ENCODE measurements around the gene FCHSD2. TPM values are rescaled to one million over a fixed set of nuclear protein-coding genes. Genes with fewer than 3 reads are reported as not detected.
"Not testable (repeated sequence)": the region's sequence is repeated elsewhere in the genome, so short reads cannot be mapped to it uniquely, and the experiment has no call there.

Gene FCHSD2
- total and polyA plus RNA-seq, 9 of the 15 experiments (the other 6 are each of a cell fraction or from before 2014, with no cell fraction given) = 1.8 to 14.7 (median 6.4) TPM

- BruUV-seq (replicated peaks); DNase-seq (ENCODE audit: extremely low read depth in 1 of 4, low spot score in 3 of 4); H3K9ac ChIP-seq (ENCODE audit: insufficient read depth in 1 of 2, low read depth in 2 of 2, low read length in 2 of 2); H2AFZ ChIP-seq (ENCODE audit: low read depth, low read length); ATAC-seq; CTCF ChIA-PET (ENCODE audit: low intra/inter-chr PET ratio); H3K27me3 ChIP-seq (ENCODE audit: control insufficient read depth in 2 of 2, insufficient read depth in 2 of 2, low read length in 2 of 2); H3K4me3 ChIP-seq; H3K27ac ChIP-seq (ENCODE audit: extremely low read depth, low read depth, low read length); H3K36me3 ChIP-seq (ENCODE audit: control insufficient read depth, insufficient read depth, low read length); H3K79me2 ChIP-seq (ENCODE audit: control insufficient read depth, insufficient read depth, low read length); FAIRE-seq; in situ Hi-C loops (cut with MboI); H3K9me1 ChIP-seq (ENCODE audit: control insufficient read depth, insufficient read depth, low read length); H3K9me3 ChIP-seq (replicated peaks; ENCODE audit: control insufficient read depth, insufficient read depth, low read depth, low read length); H3K4me2 ChIP-seq (ENCODE audit: insufficient read depth, low read length); H4K20me1 ChIP-seq (replicated peaks; ENCODE audit: control insufficient read depth, insufficient read depth, low read length): not testable (repeated sequence)
- peaks cover 31 to 41% of the 10 kb centered on the region in 2 experiments for H3K4me1 ChIP-seq (replicated peaks in 1 of 2; ENCODE audit: control insufficient read depth in 2 of 2, insufficient read depth in 2 of 2, low read length in 2 of 2)
- WGBS (ENCODE audit: insufficient coverage, low coverage, missing lambda C conversion rate) = 89% methylated on average over 10 of the region's 10 CpGs
- POLR2A ChIA-PET = interaction anchor here (0.7 kb wide), 1 partner anchor 65 kb away, joined by 3 read pairs; no protein-coding TSS in a partner anchor
- intact Hi-C loops (cut with micrococcal nuclease) = loop anchor here (2.0 to 5.0 kb wide), 2 partner anchors 17 to 84 kb away; partner anchors contain the start of gene STARD10
These were observed 330.4 kb downstream of the FCHSD2 start for GRCh38 chr11:72811686-72812085.

GRCh38 chr11:72808331-72808798, 333.8 kb downstream of the FCHSD2 start:
- Histone ChIP-seq H3K36me3 (ENCODE audit: control insufficient read depth, insufficient read depth, low read length) (no peaks in the 10 kb centered on the region), H3K9ac (ENCODE audit: insufficient read depth in 1 of 2, low read depth in 2 of 2, low read length in 2 of 2) (no peak overlapping the region), H3K4me3 (no peak overlapping the region), H3K79me2 (ENCODE audit: control insufficient read depth, insufficient read depth, low read length) (no peaks in the 10 kb centered on the region; the same call in 2 of the 3 replicates), H3K27ac (ENCODE audit: extremely low read depth, low read depth, low read length) (no peak overlapping the region), H4K20me1 (replicated peaks; ENCODE audit: control insufficient read depth, insufficient read depth, low read length) (no peaks in the 10 kb centered on the region), H3K27me3 (ENCODE audit: control insufficient read depth in 2 of 2, insufficient read depth in 2 of 2, low read length in 2 of 2) (no peaks in the 10 kb centered on the region), H3K4me2 (ENCODE audit: insufficient read depth, low read length) (no peak overlapping the region), H2AFZ (ENCODE audit: low read depth, low read length) (no peak overlapping the region), H3K4me1 (replicated peaks in 1 of 2; ENCODE audit: control insufficient read depth in 2 of 2, insufficient read depth in 2 of 2, low read length in 2 of 2) (peaks cover 9 to 10% of the 10 kb centered on the region in 2 experiments; a peak in 4 of 5 replicates), H3K9me3 (replicated peaks; ENCODE audit: control insufficient read depth, insufficient read depth, low read depth, low read length) (no peaks in the 10 kb centered on the region), H3K9me1 (ENCODE audit: control insufficient read depth, insufficient read depth, low read length) (no peaks in the 10 kb centered on the region)
- no peak for ATAC-seq
- FAIRE-seq = no peak
- no TSS peak for BruUV-seq (replicated peaks)
- in situ Hi-C loops (cut with MboI) = no loop called here
- WGBS (ENCODE audit: insufficient coverage, low coverage, missing lambda C conversion rate) = 54% methylated on average over 4 of the region's 4 CpGs
- no peak for DNase-seq (ENCODE audit: extremely low read depth in 1 of 4, low spot score in 3 of 4)
- ChIA-PET POLR2A (interaction anchor here (1.2 to 1.5 kb wide), 3 partner anchors 11 to 405 kb away, joined by 3 to 9 read pairs (median 3); partner anchors contain the start of gene STARD10), CTCF (ENCODE audit: low intra/inter-chr PET ratio) (no interaction called here)
- TF ChIP-seq FOXM1 (IDR thresholded peaks at IDR 0.05; ENCODE audit: low read depth) (no peak), FOXM1 (CRISPR knock-in tag; IDR thresholded peaks at IDR 0.05; ENCODE audit: low read depth) (no peak), RCOR1 (IDR thresholded peaks at IDR 0.05; ENCODE audit: borderline replicate concordance in 1 of 2, low read depth in 2 of 2, low read length in 2 of 2) (no peak), NFYB (IDR thresholded peaks at IDR 0.05; ENCODE audit: extremely low read depth, insufficient read length) (no peak), RNF219 (CRISPR knock-in tag; IDR thresholded peaks at IDR 0.05) (no peak)
- intact Hi-C loops (cut with micrococcal nuclease) = no loop called here

Data from K562 (cell line).